Mesothelial cell of epicardium (in vitro differentiated cells): ENCODE data around the gene PSME2. TPM values are rescaled to one million over a fixed set of nuclear protein-coding genes. Genes with fewer than 3 reads are reported as not detected.

ENCODE experiments used
- DNase-seq, 2 experiments: peaks; one replicate each; pipeline ENCODE4 v3.0.0; 2021; ENCODE audit warnings: low spot score in 2 of 2; ENCODE audit not compliant: unreplicated experiment in 2 of 2
- H3K27ac Mint-ChIP-seq: 2 replicates; pipeline ENCODE4 v1.8.0; 2021; ENCODE audit warnings: mixed read lengths
- H3K27me3 Mint-ChIP-seq: 2 replicates; pipeline ENCODE4 v1.8.0; 2021; ENCODE audit warnings: low read depth, mixed read lengths
- H3K36me3 Mint-ChIP-seq: 2 replicates; pipeline ENCODE4 v1.8.0; 2021; ENCODE audit warnings: mixed read lengths
- H3K4me1 Mint-ChIP-seq: 2 replicates; pipeline ENCODE4 v1.8.0; 2021; ENCODE audit warnings: mixed read lengths
- H3K4me3 Mint-ChIP-seq: 2 replicates; pipeline ENCODE4 v1.8.0; 2021; ENCODE audit warnings: mild to moderate bottlenecking, moderate library complexity, mixed read lengths
- H3K9me3 Mint-ChIP-seq: 2 replicates; pipeline ENCODE4 v1.8.0; 2021; ENCODE audit warnings: mixed read lengths
- CTCF ChIP-seq: fragments of 200-600 bp; sonication (generic); IDR thresholded peaks from one replicate; pipeline ENCODE4 v1.5.0; 2021; ENCODE audit warnings: antibody characterized with exemption; ENCODE audit not compliant: unreplicated experiment
- total RNA-seq: library from RNA; stranded (reverse); gene quantifications from 3 replicates; pipeline ENCODE4 v1.2.1, GENCODE V29; 2021

The PSME2 gene
- total RNA-seq, 1 donor from 2014 or later, result 148 TPM

GRCh38 chr14:24123424-24124417 is 22.7 kb downstream of the PSME2 start:
- no peak for TF ChIP-seq CTCF
- DNase-seq, result no peak
- no peaks in the 10 kb centered on the region for H3K9me3 Mint-ChIP-seq
- H3K27ac Mint-ChIP-seq, result no peak overlapping the region
- no peak overlapping the region for H3K4me3 Mint-ChIP-seq
- H3K4me1 Mint-ChIP-seq, result no peaks in the 10 kb centered on the region
- H3K27me3 Mint-ChIP-seq, result no peaks in the 10 kb centered on the region
- peaks cover 31% of the 10 kb centered on the region for H3K36me3 Mint-ChIP-seq

- H3K4me3 Mint-ChIP-seq, result no peak overlapping the region
- peaks cover 35% of the 10 kb centered on the region for H3K36me3 Mint-ChIP-seq
- no peaks in the 10 kb centered on the region for H3K27me3 Mint-ChIP-seq
- no peak for DNase-seq
- no peaks in the 10 kb centered on the region for H3K4me1 Mint-ChIP-seq
- no peaks in the 10 kb centered on the region for H3K9me3 Mint-ChIP-seq
- H3K27ac Mint-ChIP-seq, result no peak overlapping the region
- TF ChIP-seq CTCF, result no peak
Observed at GRCh38 chr14:24122898-24123297, 23.5 kb downstream of the PSME2 start.

- TF ChIP-seq CTCF, result no peak
- no peaks in the 10 kb centered on the region for H3K27me3 Mint-ChIP-seq
- no peak for DNase-seq
- H3K9me3 Mint-ChIP-seq, result no peaks in the 10 kb centered on the region
- H3K4me1 Mint-ChIP-seq, result no peaks in the 10 kb centered on the region
- no peak overlapping the region for H3K4me3 Mint-ChIP-seq
- H3K27ac Mint-ChIP-seq, result no peak overlapping the region
- peaks cover 35% of the 10 kb centered on the region for H3K36me3 Mint-ChIP-seq
Observed at GRCh38 chr14:24122416-24122815, 24.0 kb downstream of the PSME2 start.

GRCh38 chr14:24121210-24121609 is 25.2 kb downstream of the PSME2 start:
- Mint-ChIP-seq H3K4me1 (peaks cover 7% of the 10 kb centered on the region), H3K36me3 (peaks cover 35% of the 10 kb centered on the region), H3K4me3 (no peak overlapping the region), H3K27ac (no peak overlapping the region), H3K9me3 (no peaks in the 10 kb centered on the region), H3K27me3 (no peaks in the 10 kb centered on the region)
- no peak for DNase-seq
- TF ChIP-seq CTCF, result no peak

- DNase-seq, result no peak
- Mint-ChIP-seq H3K9me3 (no peaks in the 10 kb centered on the region), H3K27ac (no peak overlapping the region), H3K27me3 (peaks cover 2% of the 10 kb centered on the region), H3K4me3 (no peak overlapping the region), H3K4me1 (peaks cover 18% of the 10 kb centered on the region), H3K36me3 (peaks cover 32% of the 10 kb centered on the region)
- no peak for TF ChIP-seq CTCF
Observed at GRCh38 chr14:24119691-24120090, 26.7 kb downstream of the PSME2 start.
